ENCODE results near the gene RAB11A. TPM values are rescaled to one million over a fixed set of nuclear protein-coding genes. Genes with fewer than 3 reads are reported as not detected.

Gene RAB11A
- total RNA-seq, 1 donor from 2014 or later, result 167 TPM

GRCh38 chr15:65935391-65935790, 66.1 kb downstream of the RAB11A start:
- FAIRE-seq (no peak), DNase-seq (ENCODE audit: low read depth) (no peak)
- H3K4me3 ChIP-seq (ENCODE audit: low read depth, low read length), result no peak overlapping the region
- H3K27me3 ChIP-seq (ENCODE audit: control insufficient read depth, insufficient read depth, low read length), result no peaks in the 10 kb centered on the region
- TF ChIP-seq CTCF (IDR thresholded peaks at IDR 0.05; ENCODE audit: insufficient read depth, low read length, severe bottlenecking), result no peak
- H3K36me3 ChIP-seq (ENCODE audit: control insufficient read depth, insufficient read depth, low read length), result no peaks in the 10 kb centered on the region

GRCh38 chr15:65936282-65936681, 67.0 kb downstream of the RAB11A start:
- DNase-seq (ENCODE audit: low read depth) (no peak), FAIRE-seq (no peak)
- TF ChIP-seq CTCF (IDR thresholded peaks at IDR 0.05; ENCODE audit: insufficient read depth, low read length, severe bottlenecking), result no peak
- Histone ChIP-seq H3K4me3 (ENCODE audit: low read depth, low read length) (no peak overlapping the region), H3K27me3 (ENCODE audit: control insufficient read depth, insufficient read depth, low read length) (no peaks in the 10 kb centered on the region), H3K36me3 (ENCODE audit: control insufficient read depth, insufficient read depth, low read length) (no peaks in the 10 kb centered on the region)

GRCh38 chr15:65937054-65937453, 67.8 kb downstream of the RAB11A start:
- FAIRE-seq (no peak), DNase-seq (ENCODE audit: low read depth) (no peak)
- TF ChIP-seq CTCF (IDR thresholded peaks at IDR 0.05; ENCODE audit: insufficient read depth, low read length, severe bottlenecking), result no peak
- Histone ChIP-seq H3K27me3 (ENCODE audit: control insufficient read depth, insufficient read depth, low read length) (no peaks in the 10 kb centered on the region), H3K36me3 (ENCODE audit: control insufficient read depth, insufficient read depth, low read length) (no peaks in the 10 kb centered on the region), H3K4me3 (ENCODE audit: low read depth, low read length) (no peak overlapping the region)

- TF ChIP-seq CTCF (IDR thresholded peaks at IDR 0.05; ENCODE audit: insufficient read depth, low read length, severe bottlenecking), result no peak
- FAIRE-seq (no peak), DNase-seq (ENCODE audit: low read depth) (peak; percentile 19)
- Histone ChIP-seq H3K4me3 (ENCODE audit: low read depth, low read length) (no peak overlapping the region), H3K36me3 (ENCODE audit: control insufficient read depth, insufficient read depth, low read length) (no peaks in the 10 kb centered on the region), H3K27me3 (ENCODE audit: control insufficient read depth, insufficient read depth, low read length) (no peaks in the 10 kb centered on the region)
Measured at GRCh38 chr15:65937476-65937875, 68.2 kb downstream of the RAB11A start.

GRCh38 chr15:65938604-65939003, 69.3 kb downstream of the RAB11A start:
- FAIRE-seq, result no peak
- DNase-seq (ENCODE audit: low read depth), result no peak

More at GRCh38 chr15:65938604-65939003, 69.3 kb downstream of the RAB11A start:
- Histone ChIP-seq H3K36me3 (ENCODE audit: control insufficient read depth, insufficient read depth, low read length) (no peaks in the 10 kb centered on the region), H3K4me3 (ENCODE audit: low read depth, low read length) (no peak overlapping the region), H3K27me3 (ENCODE audit: control insufficient read depth, insufficient read depth, low read length) (no peaks in the 10 kb centered on the region)
- TF ChIP-seq CTCF (IDR thresholded peaks at IDR 0.05; ENCODE audit: insufficient read depth, low read length, severe bottlenecking), result no peak
